LNCaP clone FGC (cell line): ENCODE measurements around the gene GFER.

Experiments used
- DNase-seq: peaks from one replicate; pipeline ENCODE4 v3.0.0-alpha.2; 2011; ENCODE audit warnings: low read depth
- H3K4me3 ChIP-seq: 2 replicates; pipeline ENCODE4 v1.5.1; 2011; ENCODE audit warnings: mild to moderate bottlenecking, low read depth, low read length, control low read depth
- TF ChIP-seq, protein P1 (sequence below): IDR thresholded peaks from 2 replicates; pipeline ENCODE4 v1.5.1; 2012; ENCODE audit warnings: mild to moderate bottlenecking; ENCODE audit not compliant: control insufficient read depth, insufficient read depth; ENCODE audit errors: extremely low read depth

The GFER gene

GRCh38 chr16:2036200-2036966 is 52.4 kb downstream of the GFER start:
- no peak overlapping the region for H3K4me3 ChIP-seq
- no peak for DNase-seq
- TF ChIP-seq, protein P1, sequence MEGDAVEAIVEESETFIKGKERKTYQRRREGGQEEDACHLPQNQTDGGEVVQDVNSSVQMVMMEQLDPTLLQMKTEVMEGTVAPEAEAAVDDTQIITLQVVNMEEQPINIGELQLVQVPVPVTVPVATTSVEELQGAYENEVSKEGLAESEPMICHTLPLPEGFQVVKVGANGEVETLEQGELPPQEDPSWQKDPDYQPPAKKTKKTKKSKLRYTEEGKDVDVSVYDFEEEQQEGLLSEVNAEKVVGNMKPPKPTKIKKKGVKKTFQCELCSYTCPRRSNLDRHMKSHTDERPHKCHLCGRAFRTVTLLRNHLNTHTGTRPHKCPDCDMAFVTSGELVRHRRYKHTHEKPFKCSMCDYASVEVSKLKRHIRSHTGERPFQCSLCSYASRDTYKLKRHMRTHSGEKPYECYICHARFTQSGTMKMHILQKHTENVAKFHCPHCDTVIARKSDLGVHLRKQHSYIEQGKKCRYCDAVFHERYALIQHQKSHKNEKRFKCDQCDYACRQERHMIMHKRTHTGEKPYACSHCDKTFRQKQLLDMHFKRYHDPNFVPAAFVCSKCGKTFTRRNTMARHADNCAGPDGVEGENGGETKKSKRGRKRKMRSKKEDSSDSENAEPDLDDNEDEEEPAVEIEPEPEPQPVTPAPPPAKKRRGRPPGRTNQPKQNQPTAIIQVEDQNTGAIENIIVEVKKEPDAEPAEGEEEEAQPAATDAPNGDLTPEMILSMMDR, result no peak

DNA sequence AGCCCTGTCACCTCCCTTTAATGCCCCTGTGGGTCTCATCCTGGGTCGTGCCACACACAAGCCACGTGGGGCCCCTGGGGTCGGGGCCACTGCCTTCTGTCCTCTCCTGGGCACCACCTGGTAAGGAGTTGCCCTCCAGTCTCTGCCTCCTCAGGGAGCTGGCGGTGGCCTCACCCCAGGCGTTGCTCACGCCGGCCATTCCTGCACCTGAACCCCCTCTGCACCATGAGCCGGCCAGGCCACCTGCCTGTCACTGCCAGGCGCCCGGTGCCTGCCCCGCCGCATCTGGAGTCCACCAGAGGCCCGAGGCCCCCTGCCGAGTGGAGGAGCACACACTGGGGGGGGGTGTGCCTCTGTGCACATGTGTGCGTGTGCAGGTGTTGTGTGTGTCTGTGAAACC is 53.1 kb downstream of the GFER start:
- no peak overlapping the region for H3K4me3 ChIP-seq
- TF ChIP-seq, protein P1, result no peak
- DNase-seq, result no peak
